NCI-H2196 (cell line): ENCODE results near the gene PDE9A.

Experiments used
- DNase-seq: peaks from one replicate; lab custom pipeline; 2025; ENCODE audit not compliant: unreplicated experiment; lab: John Stamatoyannopoulos, UW

PDE9A gene

GRCh38 chr21:42734323-42734971, 81.0 kb downstream of the PDE9A start:
- no peak for DNase-seq

DNA sequence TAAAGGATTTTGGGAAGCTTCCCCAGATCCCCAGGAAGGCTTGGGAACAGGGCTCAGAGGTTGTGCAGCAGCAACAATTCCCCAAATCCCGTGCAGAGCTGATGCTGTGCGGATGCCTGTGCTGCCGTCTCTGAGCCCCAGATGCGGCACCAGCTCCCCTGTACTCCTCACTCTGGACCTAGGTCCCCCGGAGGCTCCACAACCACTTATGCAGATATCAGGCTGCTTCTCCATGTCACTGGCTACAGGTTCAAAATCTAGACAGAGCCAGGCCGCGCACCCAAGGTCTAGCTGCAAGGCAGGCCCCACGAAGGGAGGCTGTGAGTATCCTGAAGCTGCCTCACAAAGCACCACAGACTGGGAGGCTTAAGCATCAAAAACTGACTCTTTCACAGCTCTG, 81.6 kb downstream of the PDE9A start:
- DNase-seq = no peak

DNA sequence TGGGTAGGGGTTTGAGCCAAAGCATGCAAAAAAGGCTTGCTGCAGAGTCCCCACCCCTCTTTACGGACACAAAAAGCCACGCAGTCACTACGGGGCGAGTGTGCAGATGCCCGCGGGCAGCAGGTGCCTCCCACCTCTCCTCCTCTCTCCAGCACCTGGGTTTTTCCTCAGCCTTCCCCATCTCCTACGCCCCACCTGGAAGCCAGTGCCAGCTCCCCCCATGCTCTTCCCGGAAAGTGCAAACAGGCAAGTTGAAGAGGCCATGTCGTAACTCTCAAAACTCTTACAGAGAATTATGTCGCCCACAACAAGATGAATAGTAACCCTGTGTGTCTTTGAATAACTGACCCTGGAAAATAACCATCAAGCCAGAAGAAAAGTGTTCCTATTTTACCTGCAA, 82.5 kb downstream of the PDE9A start:
- no peak for DNase-seq

GRCh38 chr21:42736646-42737350, 83.4 kb downstream of the PDE9A start:
- no peak for DNase-seq

GRCh38 chr21:42737951-42738590, 84.7 kb downstream of the PDE9A start:
- no peak for DNase-seq

DNA sequence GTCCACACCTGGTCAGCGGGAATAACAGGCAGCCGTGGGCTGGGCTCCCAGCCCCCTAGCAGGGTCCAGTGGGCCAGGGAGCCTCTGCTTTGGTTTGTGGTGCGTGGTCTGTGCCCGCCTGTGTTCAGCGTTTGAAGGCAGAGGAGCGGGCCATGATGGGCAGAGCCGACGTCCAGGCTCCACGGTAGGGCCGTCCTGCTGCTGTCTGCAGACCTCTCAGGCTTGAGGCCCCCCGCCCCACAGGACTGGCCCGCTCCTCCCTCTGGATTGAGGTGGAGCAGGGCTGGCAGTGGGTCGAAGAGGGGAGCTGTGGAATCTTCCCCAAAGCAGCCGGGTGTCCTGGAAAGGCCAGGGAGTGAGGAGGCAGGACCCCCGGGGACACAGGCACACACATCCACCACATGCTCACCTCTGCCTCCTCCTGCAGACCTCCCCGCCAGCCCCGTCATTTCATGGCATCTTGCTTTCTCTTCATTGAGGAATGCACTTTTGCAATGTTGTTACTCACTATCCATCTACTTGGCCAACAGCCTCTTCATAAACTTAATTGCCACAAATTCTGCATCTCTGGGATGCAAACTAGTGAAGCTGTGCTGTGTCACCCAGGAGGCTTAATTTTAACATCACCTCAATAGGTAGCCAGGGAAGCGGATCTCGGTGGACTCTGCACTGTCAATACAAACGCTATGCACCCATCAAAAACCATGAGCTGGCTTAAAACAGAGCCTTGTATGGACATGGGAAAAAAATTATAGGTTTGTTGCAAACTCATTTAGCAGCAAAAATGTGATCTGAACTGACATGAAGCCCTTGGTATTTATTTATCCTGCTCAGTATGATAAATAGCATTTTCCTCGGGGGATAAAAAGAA, 85.9 kb downstream of the PDE9A start:
- no peak for DNase-seq

DNA sequence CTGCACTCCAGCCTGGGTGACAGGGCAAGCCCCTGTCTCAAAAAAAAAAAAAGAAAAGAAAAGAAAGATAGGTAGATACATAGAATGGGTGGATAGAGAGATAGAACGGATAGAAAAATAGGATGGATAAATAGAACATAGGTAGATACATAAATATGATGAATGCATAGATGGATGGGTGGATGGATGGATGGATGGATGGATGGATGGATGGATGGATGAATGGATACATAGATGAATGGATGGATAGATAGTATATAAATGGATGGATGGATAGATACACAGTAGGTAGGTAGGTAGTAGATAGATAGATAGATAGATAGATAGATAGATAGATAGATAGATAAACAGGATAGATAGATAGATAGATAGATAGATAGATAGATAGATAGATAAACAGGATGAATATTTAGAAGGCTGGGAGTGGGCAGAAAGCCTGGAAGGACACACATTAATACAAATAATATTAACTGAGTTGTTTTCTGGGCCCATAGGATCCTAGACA, 87.0 kb downstream of the PDE9A start:
- DNase-seq = no peak

GRCh38 chr21:42741066-42741465, 87.6 kb downstream of the PDE9A start:
- DNase-seq = no peak

DNA sequence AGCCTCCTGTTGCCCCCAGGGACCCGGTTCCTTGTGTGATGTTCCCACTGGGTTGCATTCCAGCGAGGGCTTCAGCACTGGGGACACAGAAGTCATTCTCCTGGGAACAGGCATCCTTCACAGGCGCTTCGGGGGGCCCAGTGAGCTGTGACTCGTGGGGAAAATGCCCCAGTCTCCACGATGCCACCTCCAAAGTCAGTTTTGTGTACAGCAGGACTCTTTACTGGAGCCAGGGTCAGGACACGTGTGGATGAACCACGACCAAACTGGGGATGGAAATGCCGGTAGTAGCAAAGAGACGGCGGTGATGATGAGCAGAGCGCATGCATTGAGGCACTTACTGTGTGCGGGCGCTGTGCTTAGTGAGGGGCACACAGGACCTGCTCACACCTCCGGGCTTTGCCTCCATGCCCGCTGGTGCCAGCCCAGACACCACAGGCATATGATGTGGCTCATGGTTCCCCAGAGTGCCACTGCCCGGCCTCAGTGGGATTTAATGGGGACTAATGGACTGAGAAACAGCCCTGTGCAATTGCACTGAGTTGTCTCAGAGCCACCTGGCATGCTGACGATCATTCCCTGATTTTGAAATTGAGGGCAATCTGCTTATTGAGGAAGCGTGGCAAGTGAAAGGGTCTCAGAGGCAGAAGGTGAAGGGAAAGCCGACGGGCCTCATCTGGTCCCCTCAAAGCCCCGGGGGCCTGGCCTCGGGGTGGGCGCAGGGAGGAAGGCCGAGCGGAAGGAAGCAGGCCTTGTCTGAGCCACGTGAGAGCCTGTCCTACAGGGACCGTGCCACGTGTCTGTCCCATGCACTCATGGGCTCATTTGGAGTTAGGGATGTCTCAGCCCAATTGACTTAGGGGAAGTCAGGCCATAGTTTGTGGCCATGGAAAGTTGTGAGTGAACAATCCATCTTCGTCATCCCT, 91.4 kb downstream of the PDE9A start:
- DNase-seq = no peak

DNA sequence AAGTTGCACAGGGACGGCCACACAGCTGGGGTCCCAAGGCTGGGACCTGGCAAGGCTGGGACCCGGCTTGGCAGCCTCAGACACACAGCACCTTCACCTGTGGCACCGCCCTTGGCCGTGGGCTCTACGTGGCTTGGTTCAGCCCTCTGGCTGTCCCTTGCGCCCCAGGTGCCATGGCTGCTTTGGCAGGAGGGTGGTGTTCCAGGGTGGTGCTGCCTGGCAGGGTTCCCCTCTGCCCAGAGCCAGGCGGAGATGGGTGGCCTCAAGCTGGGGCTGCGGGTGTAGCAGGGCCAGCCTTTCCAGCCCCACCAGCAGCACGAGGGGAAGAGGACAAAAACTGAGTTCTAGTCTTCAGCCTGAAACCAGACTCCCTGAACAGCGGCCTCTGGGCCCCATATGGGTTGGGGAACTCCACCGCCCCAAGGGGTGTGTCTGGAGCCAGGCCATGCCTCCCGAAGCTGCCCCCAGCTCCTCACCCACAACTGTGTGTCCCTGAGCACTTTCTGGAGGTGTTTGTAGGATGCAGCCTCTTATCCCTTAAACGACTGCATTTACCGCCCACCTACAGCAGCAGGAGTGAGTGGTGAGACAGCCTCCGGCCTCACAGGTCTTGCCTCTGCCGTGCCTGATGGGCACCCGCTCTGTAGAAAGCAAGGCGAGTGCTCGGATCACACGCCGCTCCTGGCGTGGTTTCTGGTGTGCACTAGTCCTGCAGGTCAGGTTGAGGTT, 92.3 kb downstream of the PDE9A start:
- DNase-seq = no peak

- DNase-seq = no peak
Measured at GRCh38 chr21:42746240-42746592, 92.8 kb downstream of the PDE9A start.

- DNase-seq = no peak
Measured at GRCh38 chr21:42746593-42747275, 93.3 kb downstream of the PDE9A start.

- DNase-seq = no peak
Measured at GRCh38 chr21:42747276-42747701, 93.9 kb downstream of the PDE9A start.

DNA sequence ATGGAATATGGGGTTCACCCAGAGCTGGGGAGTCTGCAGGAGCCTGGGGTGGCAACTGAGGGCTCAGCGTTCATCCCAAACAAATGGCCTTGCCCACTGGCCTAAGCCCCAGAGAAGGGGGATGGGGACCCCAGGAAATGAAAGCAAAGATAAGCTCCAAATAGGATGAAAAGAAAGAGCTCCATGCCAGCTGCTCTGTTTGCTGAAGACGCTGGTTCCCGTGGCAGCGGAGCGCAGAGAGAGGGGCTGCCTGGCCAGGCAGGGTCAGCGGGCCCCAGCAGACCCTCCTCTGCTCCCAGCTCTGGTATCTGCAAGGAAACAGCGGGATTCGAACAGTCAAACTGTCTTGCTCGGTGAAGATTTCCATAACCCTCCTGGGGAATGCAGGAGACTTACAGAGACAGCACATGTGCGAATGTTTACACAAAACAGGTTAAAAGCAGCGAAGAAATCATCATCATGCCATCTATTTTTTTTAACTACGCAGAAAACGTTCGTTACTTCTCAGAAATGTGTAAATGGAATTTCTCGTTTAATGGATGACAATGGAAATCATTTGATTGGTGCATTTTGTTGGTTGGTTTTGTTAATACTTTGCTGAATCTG, 94.4 kb downstream of the PDE9A start:
- DNase-seq = no peak

- DNase-seq = no peak
Measured at GRCh38 chr21:42748620-42749176, 95.3 kb downstream of the PDE9A start.

- DNase-seq = no peak
Measured at GRCh38 chr21:42750737-42751530, 97.5 kb downstream of the PDE9A start.

DNA sequence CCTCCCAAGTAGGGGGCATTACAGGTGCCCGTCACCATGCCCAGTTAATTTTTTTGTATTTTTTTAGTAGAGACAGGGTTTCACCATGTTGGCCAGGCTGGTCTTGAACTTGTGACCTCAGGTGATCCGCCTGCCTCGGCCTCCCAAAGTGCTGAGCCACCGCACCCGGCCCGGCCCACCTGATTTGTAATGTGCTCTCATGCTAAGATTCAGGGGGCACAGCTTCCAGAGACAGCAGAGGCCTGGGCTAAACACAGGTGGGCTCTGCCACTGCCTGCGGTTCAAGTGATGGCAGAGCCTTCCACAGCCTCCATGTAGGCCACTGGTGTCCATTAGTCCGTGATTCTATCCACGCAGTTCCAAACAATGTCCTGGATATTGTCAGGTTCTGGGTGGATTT, 98.4 kb downstream of the PDE9A start:
- DNase-seq = no peak
